ENCODE measurements around the gene KRT78.

DNA sequence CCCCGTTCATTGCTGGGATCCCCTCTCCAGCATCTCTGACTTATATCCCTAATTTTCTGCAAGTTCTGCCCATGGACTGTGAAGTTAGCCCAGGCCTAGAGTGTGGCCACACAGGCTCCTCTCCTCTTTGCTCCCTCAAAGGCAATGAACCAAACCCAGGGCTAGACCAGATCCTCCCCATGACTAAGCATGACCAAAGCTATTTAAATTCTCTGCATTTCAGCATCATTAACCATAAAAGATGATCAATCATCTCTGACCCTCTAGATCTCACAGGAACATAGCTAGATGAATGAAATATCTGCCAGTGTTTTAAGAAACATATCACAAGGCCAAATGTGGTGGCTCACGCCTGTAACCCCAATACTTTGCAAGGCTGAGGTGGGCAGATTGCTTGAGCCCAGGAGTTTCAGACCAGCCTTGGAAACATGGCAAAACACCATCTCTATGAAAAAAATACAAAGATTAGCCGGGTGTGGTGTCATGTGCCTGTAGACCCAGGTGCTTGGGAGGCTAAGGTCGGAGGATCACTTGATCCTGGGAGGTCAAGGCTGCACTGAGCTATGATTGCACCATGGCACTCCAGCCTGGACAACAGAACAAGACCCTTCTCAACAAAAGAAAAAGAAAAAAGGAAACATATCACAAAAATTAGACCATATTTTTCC, 50.7 kb downstream of the KRT78 start:
- TF ChIP-seq POLR2A (IDR thresholded peaks at IDR 0.05; ENCODE audit: low read length), result no peak
- TF ChIP-seq RNF2 (IDR thresholded peaks at IDR 0.05; ENCODE audit: borderline replicate concordance, low read depth), result no peak
- TF ChIP-seq NFE2L2 (conservative IDR thresholded peaks at IDR 0.05; ENCODE audit: low read length), result no peak
- no peak for TF ChIP-seq EP300 (IDR thresholded peaks at IDR 0.05)
- TF ChIP-seq, protein P1, sequence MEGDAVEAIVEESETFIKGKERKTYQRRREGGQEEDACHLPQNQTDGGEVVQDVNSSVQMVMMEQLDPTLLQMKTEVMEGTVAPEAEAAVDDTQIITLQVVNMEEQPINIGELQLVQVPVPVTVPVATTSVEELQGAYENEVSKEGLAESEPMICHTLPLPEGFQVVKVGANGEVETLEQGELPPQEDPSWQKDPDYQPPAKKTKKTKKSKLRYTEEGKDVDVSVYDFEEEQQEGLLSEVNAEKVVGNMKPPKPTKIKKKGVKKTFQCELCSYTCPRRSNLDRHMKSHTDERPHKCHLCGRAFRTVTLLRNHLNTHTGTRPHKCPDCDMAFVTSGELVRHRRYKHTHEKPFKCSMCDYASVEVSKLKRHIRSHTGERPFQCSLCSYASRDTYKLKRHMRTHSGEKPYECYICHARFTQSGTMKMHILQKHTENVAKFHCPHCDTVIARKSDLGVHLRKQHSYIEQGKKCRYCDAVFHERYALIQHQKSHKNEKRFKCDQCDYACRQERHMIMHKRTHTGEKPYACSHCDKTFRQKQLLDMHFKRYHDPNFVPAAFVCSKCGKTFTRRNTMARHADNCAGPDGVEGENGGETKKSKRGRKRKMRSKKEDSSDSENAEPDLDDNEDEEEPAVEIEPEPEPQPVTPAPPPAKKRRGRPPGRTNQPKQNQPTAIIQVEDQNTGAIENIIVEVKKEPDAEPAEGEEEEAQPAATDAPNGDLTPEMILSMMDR (IDR thresholded peaks at IDR 0.05), result no peak
- TF ChIP-seq, protein P2, sequence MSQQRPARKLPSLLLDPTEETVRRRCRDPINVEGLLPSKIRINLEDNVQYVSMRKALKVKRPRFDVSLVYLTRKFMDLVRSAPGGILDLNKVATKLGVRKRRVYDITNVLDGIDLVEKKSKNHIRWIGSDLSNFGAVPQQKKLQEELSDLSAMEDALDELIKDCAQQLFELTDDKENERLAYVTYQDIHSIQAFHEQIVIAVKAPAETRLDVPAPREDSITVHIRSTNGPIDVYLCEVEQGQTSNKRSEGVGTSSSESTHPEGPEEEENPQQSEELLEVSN (IDR thresholded peaks at IDR 0.05; ENCODE audit: borderline replicate concordance, low read depth), result no peak
- TF ChIP-seq, protein P3, sequence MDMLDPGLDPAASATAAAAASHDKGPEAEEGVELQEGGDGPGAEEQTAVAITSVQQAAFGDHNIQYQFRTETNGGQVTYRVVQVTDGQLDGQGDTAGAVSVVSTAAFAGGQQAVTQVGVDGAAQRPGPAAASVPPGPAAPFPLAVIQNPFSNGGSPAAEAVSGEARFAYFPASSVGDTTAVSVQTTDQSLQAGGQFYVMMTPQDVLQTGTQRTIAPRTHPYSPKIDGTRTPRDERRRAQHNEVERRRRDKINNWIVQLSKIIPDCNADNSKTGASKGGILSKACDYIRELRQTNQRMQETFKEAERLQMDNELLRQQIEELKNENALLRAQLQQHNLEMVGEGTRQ (IDR thresholded peaks at IDR 0.05), result no peak
- TF ChIP-seq, protein P4, sequence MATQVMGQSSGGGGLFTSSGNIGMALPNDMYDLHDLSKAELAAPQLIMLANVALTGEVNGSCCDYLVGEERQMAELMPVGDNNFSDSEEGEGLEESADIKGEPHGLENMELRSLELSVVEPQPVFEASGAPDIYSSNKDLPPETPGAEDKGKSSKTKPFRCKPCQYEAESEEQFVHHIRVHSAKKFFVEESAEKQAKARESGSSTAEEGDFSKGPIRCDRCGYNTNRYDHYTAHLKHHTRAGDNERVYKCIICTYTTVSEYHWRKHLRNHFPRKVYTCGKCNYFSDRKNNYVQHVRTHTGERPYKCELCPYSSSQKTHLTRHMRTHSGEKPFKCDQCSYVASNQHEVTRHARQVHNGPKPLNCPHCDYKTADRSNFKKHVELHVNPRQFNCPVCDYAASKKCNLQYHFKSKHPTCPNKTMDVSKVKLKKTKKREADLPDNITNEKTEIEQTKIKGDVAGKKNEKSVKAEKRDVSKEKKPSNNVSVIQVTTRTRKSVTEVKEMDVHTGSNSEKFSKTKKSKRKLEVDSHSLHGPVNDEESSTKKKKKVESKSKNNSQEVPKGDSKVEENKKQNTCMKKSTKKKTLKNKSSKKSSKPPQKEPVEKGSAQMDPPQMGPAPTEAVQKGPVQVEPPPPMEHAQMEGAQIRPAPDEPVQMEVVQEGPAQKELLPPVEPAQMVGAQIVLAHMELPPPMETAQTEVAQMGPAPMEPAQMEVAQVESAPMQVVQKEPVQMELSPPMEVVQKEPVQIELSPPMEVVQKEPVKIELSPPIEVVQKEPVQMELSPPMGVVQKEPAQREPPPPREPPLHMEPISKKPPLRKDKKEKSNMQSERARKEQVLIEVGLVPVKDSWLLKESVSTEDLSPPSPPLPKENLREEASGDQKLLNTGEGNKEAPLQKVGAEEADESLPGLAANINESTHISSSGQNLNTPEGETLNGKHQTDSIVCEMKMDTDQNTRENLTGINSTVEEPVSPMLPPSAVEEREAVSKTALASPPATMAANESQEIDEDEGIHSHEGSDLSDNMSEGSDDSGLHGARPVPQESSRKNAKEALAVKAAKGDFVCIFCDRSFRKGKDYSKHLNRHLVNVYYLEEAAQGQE (IDR thresholded peaks at IDR 0.05), result no peak

Measured in A549 (cell line).